Activated CD4-positive, alpha-beta memory T cell treated with anti-CD3 and anti-CD28 coated beads, Interleukin-2, amount 10 ng/mL, durations not matched to agents 7 days and 5 days (primary cell): ENCODE results near the gene SOX1. TPM values are rescaled to one million over a fixed set of nuclear protein-coding genes. Genes with fewer than 3 reads are reported as not detected.

Experiments used
- CTCF ChIA-PET: fragments of 350-600 bp; sonication (Branson Sonifier 250); formaldehyde crosslinking; loops from one replicate; lab custom pipeline; 2021; ENCODE audit warnings: antibody characterized with exemption, inconsistent platforms; lab: Charles Lee
- POLR2A ChIA-PET: fragments of 350-600 bp; sonication (Branson Sonifier 250); formaldehyde crosslinking; loops from one replicate; lab custom pipeline; 2021; ENCODE audit warnings: antibody characterized with exemption; lab: Charles Lee
- DNase-seq: peaks from one replicate; pipeline ENCODE4 v3.0.0-alpha.2; 2020
- H3K27ac Mint-ChIP-seq: one replicate; pipeline ENCODE4 v1.8.0; 2021; ENCODE audit warnings: mild to moderate bottlenecking, mixed read lengths
- H3K27me3 Mint-ChIP-seq: one replicate; pipeline ENCODE4 v1.8.0; 2021; ENCODE audit warnings: mixed read lengths
- H3K36me3 Mint-ChIP-seq: one replicate; pipeline ENCODE4 v1.8.0; 2021; ENCODE audit warnings: low read depth, mixed read lengths
- H3K4me1 Mint-ChIP-seq: one replicate; pipeline ENCODE4 v1.8.0; 2021; ENCODE audit warnings: mixed read lengths
- H3K4me3 Mint-ChIP-seq: one replicate; pipeline ENCODE4 v1.8.0; 2021; ENCODE audit warnings: mild to moderate bottlenecking, mixed read lengths
- H3K9me3 Mint-ChIP-seq: one replicate; pipeline ENCODE4 v1.8.0; 2021; ENCODE audit warnings: mixed read lengths
- total RNA-seq, 2 experiments: library from RNA; stranded (reverse); gene quantifications; one replicate each; pipeline ENCODE4 v1.2.3, GENCODE V29; 2021

The SOX1 gene
- not detected for total RNA-seq

GRCh38 chr13:112067116-112067741 is at the start of gene SOX1:
TSS of gene SOX1 (plus strand) at chr13:112067149. CDS start at chr13:112067659, 510 bp downstream.
- Mint-ChIP-seq H3K27ac (peak within 1 kb of the TSS; percentile 35), H3K4me1 (peaks cover 3% of the 10 kb centered on the region), H3K36me3 (peaks cover 19% of the 10 kb centered on the region), H3K9me3 (no peaks in the 10 kb centered on the region), H3K27me3 (peaks cover 69% of the 10 kb centered on the region), H3K4me3 (no peak within 1 kb of the TSS)
- CTCF ChIA-PET, result no interaction called here
- POLR2A ChIA-PET, result no interaction called here
- DNase-seq, result no peak

GRCh38 chr13:112024577-112024976 is 42.4 kb upstream of the SOX1 start:
- ChIA-PET POLR2A (no interaction called here), CTCF (no interaction called here)
- Mint-ChIP-seq H3K27ac (no peak overlapping the region), H3K27me3 (no peaks in the 10 kb centered on the region), H3K9me3 (no peaks in the 10 kb centered on the region), H3K4me1 (no peaks in the 10 kb centered on the region), H3K36me3 (no peaks in the 10 kb centered on the region), H3K4me3 (no peak overlapping the region)
- no peak for DNase-seq

GRCh38 chr13:112027250-112027649 is 39.7 kb upstream of the SOX1 start:
- Mint-ChIP-seq H3K27me3 (no peaks in the 10 kb centered on the region), H3K4me1 (no peaks in the 10 kb centered on the region), H3K9me3 (no peaks in the 10 kb centered on the region), H3K27ac (no peak overlapping the region), H3K4me3 (no peak overlapping the region), H3K36me3 (no peaks in the 10 kb centered on the region)
- CTCF ChIA-PET, result no interaction called here
- POLR2A ChIA-PET, result no interaction called here
- no peak for DNase-seq

GRCh38 chr13:112028481-112028880 is 38.5 kb upstream of the SOX1 start:
- DNase-seq, result no peak
- no peak overlapping the region for H3K27ac Mint-ChIP-seq
- H3K4me3 Mint-ChIP-seq, result no peak overlapping the region
- H3K4me1 Mint-ChIP-seq, result no peaks in the 10 kb centered on the region
- H3K9me3 Mint-ChIP-seq, result no peaks in the 10 kb centered on the region
- no peaks in the 10 kb centered on the region for H3K27me3 Mint-ChIP-seq
- CTCF ChIA-PET, result no interaction called here
- no peaks in the 10 kb centered on the region for H3K36me3 Mint-ChIP-seq
- POLR2A ChIA-PET, result no interaction called here

- H3K4me1 Mint-ChIP-seq, result no peaks in the 10 kb centered on the region
- CTCF ChIA-PET, result no interaction called here
- DNase-seq, result no peak
- POLR2A ChIA-PET, result no interaction called here
- no peaks in the 10 kb centered on the region for H3K9me3 Mint-ChIP-seq
- no peaks in the 10 kb centered on the region for H3K27me3 Mint-ChIP-seq
- no peaks in the 10 kb centered on the region for H3K36me3 Mint-ChIP-seq
- no peak overlapping the region for H3K4me3 Mint-ChIP-seq
- H3K27ac Mint-ChIP-seq, result no peak overlapping the region
Observed at GRCh38 chr13:112029143-112029542, 37.8 kb upstream of the SOX1 start.

- CTCF ChIA-PET, result no interaction called here
- Mint-ChIP-seq H3K9me3 (no peaks in the 10 kb centered on the region), H3K27me3 (no peaks in the 10 kb centered on the region), H3K4me3 (no peak overlapping the region), H3K27ac (no peak overlapping the region), H3K36me3 (no peaks in the 10 kb centered on the region), H3K4me1 (no peaks in the 10 kb centered on the region)
- DNase-seq, result no peak
- POLR2A ChIA-PET, result no interaction called here
Observed at GRCh38 chr13:112032186-112032993, 34.6 kb upstream of the SOX1 start.

GRCh38 chr13:112034231-112034630 is 32.7 kb upstream of the SOX1 start:
- Mint-ChIP-seq H3K36me3 (no peaks in the 10 kb centered on the region), H3K4me3 (no peak overlapping the region), H3K27ac (no peak overlapping the region), H3K4me1 (no peaks in the 10 kb centered on the region), H3K27me3 (no peaks in the 10 kb centered on the region), H3K9me3 (no peaks in the 10 kb centered on the region)
- ChIA-PET POLR2A (no interaction called here), CTCF (no interaction called here)
- DNase-seq, result no peak

- no peak overlapping the region for H3K27ac Mint-ChIP-seq
- CTCF ChIA-PET, result no interaction called here
- H3K4me3 Mint-ChIP-seq, result no peak overlapping the region
- no peaks in the 10 kb centered on the region for H3K9me3 Mint-ChIP-seq
- POLR2A ChIA-PET, result no interaction called here
- no peaks in the 10 kb centered on the region for H3K27me3 Mint-ChIP-seq
- DNase-seq, result no peak
- H3K4me1 Mint-ChIP-seq, result no peaks in the 10 kb centered on the region
- H3K36me3 Mint-ChIP-seq, result no peaks in the 10 kb centered on the region
Observed at GRCh38 chr13:112034846-112035245, 32.1 kb upstream of the SOX1 start.

GRCh38 chr13:112042496-112042895 is 24.5 kb upstream of the SOX1 start:
- ChIA-PET POLR2A (no interaction called here), CTCF (no interaction called here)
- DNase-seq, result no peak
- Mint-ChIP-seq H3K4me1 (no peaks in the 10 kb centered on the region), H3K27me3 (no peaks in the 10 kb centered on the region), H3K36me3 (no peaks in the 10 kb centered on the region), H3K27ac (no peak overlapping the region), H3K4me3 (no peak overlapping the region), H3K9me3 (no peaks in the 10 kb centered on the region)

- Mint-ChIP-seq H3K4me1 (no peaks in the 10 kb centered on the region), H3K27me3 (peaks cover 41% of the 10 kb centered on the region), H3K4me3 (no peak overlapping the region), H3K36me3 (peaks cover 7% of the 10 kb centered on the region), H3K27ac (no peak overlapping the region), H3K9me3 (no peaks in the 10 kb centered on the region)
- ChIA-PET POLR2A (no interaction called here), CTCF (no interaction called here)
- peak; percentile 4 for DNase-seq
Observed at GRCh38 chr13:112052213-112052612, 14.7 kb upstream of the SOX1 start.

GRCh38 chr13:112053167-112053743 is 13.7 kb upstream of the SOX1 start:
- peaks cover 46% of the 10 kb centered on the region for H3K27me3 Mint-ChIP-seq
- no peak overlapping the region for H3K27ac Mint-ChIP-seq
- H3K4me1 Mint-ChIP-seq, result no peaks in the 10 kb centered on the region
- H3K36me3 Mint-ChIP-seq, result peaks cover 7% of the 10 kb centered on the region
- H3K9me3 Mint-ChIP-seq, result no peaks in the 10 kb centered on the region
- H3K4me3 Mint-ChIP-seq, result no peak overlapping the region
- ChIA-PET POLR2A (no interaction called here), CTCF (no interaction called here)
- DNase-seq, result peak; percentile 1

- H3K36me3 Mint-ChIP-seq, result peaks cover 7% of the 10 kb centered on the region
- DNase-seq, result peak; percentile 9
- H3K27me3 Mint-ChIP-seq, result peaks cover 54% of the 10 kb centered on the region
- no peak overlapping the region for H3K27ac Mint-ChIP-seq
- H3K9me3 Mint-ChIP-seq, result no peaks in the 10 kb centered on the region
- no peak overlapping the region for H3K4me3 Mint-ChIP-seq
- ChIA-PET POLR2A (no interaction called here), CTCF (no interaction called here)
- no peaks in the 10 kb centered on the region for H3K4me1 Mint-ChIP-seq
Observed at GRCh38 chr13:112053744-112054615, 13.0 kb upstream of the SOX1 start.

GRCh38 chr13:112054616-112055015 is 12.3 kb upstream of the SOX1 start:
- ChIA-PET CTCF (no interaction called here), POLR2A (no interaction called here)
- H3K36me3 Mint-ChIP-seq, result peaks cover 7% of the 10 kb centered on the region
- no peak for DNase-seq
- peaks cover 60% of the 10 kb centered on the region for H3K27me3 Mint-ChIP-seq
- H3K27ac Mint-ChIP-seq, result no peak overlapping the region
- H3K9me3 Mint-ChIP-seq, result no peaks in the 10 kb centered on the region
- H3K4me3 Mint-ChIP-seq, result no peak overlapping the region
- H3K4me1 Mint-ChIP-seq, result no peaks in the 10 kb centered on the region
